Measurements from ENCODE around the gene GTF3C5. TPM values are rescaled to one million over a fixed set of nuclear protein-coding genes. Genes with fewer than 3 reads are reported as not detected.
"Not testable (repeated sequence)": the region's sequence is repeated elsewhere in the genome, so short reads cannot be mapped to it uniquely, and the experiment has no call there.

The GTF3C5 gene
- polyA plus RNA-seq, 1 donor from 2014 or later: 103 TPM

DNA sequence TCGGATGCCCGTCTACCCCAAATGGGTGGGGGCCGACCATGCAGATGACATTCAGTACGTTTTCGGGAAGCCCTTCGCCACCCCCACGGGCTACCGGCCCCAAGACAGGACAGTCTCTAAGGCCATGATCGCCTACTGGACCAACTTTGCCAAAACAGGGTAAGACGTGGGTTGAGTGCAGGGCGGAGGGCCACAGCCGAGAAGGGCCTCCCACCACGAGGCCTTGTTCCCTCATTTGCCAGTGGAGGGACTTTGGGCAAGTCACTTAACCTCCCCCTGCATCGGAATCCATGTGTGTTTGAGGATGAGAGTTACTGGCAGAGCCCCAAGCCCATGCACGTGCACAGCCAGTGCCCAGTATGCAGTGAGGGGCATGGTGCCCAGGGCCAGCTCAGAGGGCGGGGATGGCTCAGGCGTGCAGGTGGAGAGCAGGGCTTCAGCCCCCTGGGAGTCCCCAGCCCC, 39.7 kb downstream of the GTF3C5 start:
- not testable (repeated sequence) for H3K4me2 ChIP-seq (ENCODE audit: low read length); H3K9me2 ChIP-seq (ENCODE audit: insufficient read depth, low read length); H3F3A ChIP-seq (ENCODE audit: insufficient read depth, low read length, poor library complexity, severe bottlenecking); H3K9ac ChIP-seq (ENCODE audit: low read length); H2AFZ ChIP-seq (ENCODE audit: low read depth, low read length); H3K9me3 ChIP-seq (ENCODE audit: low read length); H3K79me2 ChIP-seq (replicated peaks; ENCODE audit: insufficient read depth, low read length); H4K20me1 ChIP-seq (ENCODE audit: insufficient read depth); H3K27me3 ChIP-seq (ENCODE audit: insufficient read depth, low read depth, low read length); H3K4me3 ChIP-seq (ENCODE audit: low read length); H3K27ac ChIP-seq (ENCODE audit: low read length); H3K36me3 ChIP-seq (ENCODE audit: insufficient read depth, low read length)

DNA sequence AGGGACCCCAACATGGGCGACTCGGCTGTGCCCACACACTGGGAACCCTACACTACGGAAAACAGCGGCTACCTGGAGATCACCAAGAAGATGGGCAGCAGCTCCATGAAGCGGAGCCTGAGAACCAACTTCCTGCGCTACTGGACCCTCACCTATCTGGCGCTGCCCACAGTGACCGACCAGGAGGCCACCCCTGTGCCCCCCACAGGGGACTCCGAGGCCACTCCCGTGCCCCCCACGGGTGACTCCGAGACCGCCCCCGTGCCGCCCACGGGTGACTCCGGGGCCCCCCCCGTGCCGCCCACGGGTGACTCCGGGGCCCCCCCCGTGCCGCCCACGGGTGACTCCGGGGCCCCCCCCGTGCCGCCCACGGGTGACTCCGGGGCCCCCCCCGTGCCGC, 40.2 kb downstream of the GTF3C5 start:
- not testable (repeated sequence) for H2AFZ ChIP-seq (ENCODE audit: low read depth, low read length); H4K20me1 ChIP-seq (ENCODE audit: insufficient read depth); H3K4me3 ChIP-seq (ENCODE audit: low read length); H3K79me2 ChIP-seq (replicated peaks; ENCODE audit: insufficient read depth, low read length); H3K9me3 ChIP-seq (ENCODE audit: low read length); H3K9me2 ChIP-seq (ENCODE audit: insufficient read depth, low read length); H3K27me3 ChIP-seq (ENCODE audit: insufficient read depth, low read depth, low read length); H3K4me2 ChIP-seq (ENCODE audit: low read length); H3K36me3 ChIP-seq (ENCODE audit: insufficient read depth, low read length); H3F3A ChIP-seq (ENCODE audit: insufficient read depth, low read length, poor library complexity, severe bottlenecking); H3K27ac ChIP-seq (ENCODE audit: low read length); H3K9ac ChIP-seq (ENCODE audit: low read length)

DNA sequence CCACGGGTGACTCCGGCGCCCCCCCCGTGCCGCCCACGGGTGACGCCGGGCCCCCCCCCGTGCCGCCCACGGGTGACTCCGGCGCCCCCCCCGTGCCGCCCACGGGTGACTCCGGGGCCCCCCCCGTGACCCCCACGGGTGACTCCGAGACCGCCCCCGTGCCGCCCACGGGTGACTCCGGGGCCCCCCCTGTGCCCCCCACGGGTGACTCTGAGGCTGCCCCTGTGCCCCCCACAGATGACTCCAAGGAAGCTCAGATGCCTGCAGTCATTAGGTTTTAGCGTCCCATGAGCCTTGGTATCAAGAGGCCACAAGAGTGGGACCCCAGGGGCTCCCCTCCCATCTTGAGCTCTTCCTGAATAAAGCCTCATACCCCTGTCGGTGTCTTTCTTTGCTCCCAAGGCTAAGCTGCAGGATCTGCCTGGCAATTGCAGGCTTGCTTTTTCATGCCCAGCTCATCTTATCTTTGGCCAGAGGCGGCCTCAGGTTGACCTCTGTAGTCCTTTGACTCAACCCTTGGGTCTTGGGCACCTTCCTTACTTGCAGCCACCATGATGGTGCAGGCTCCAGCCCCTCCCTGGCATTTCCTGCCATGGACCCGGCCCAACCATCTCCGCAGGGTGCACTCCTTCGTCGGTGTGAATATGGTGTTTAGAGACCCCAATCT, 40.8 kb downstream of the GTF3C5 start:
- TF ChIP-seq POLR2AphosphoS5 (IDR thresholded peaks at IDR 0.05) (no peak), MXI1 (conservative IDR thresholded peaks at IDR 0.05; ENCODE audit: poor library complexity, severe bottlenecking) (no peak), SMC3 (conservative IDR thresholded peaks at IDR 0.05; ENCODE audit: poor library complexity) (no peak), EZH2 (IDR thresholded peaks at IDR 0.05; ENCODE audit: borderline replicate concordance, insufficient read depth, low read length, poor library complexity, severe bottlenecking) (no peak)
- Histone ChIP-seq H3K36me3 (ENCODE audit: insufficient read depth, low read length) (no peaks in the 10 kb centered on the region), H3K27me3 (ENCODE audit: insufficient read depth, low read depth, low read length) (no peaks in the 10 kb centered on the region), H4K20me1 (ENCODE audit: insufficient read depth) (no peaks in the 10 kb centered on the region), H3F3A (ENCODE audit: insufficient read depth, low read length, poor library complexity, severe bottlenecking) (no peaks in the 10 kb centered on the region), H3K27ac (ENCODE audit: low read length) (no peak overlapping the region), H3K79me2 (replicated peaks; ENCODE audit: insufficient read depth, low read length) (no peaks in the 10 kb centered on the region), H3K9me3 (ENCODE audit: low read length) (no peaks in the 10 kb centered on the region), H2AFZ (ENCODE audit: low read depth, low read length) (no peak overlapping the region), H3K4me2 (ENCODE audit: low read length) (no peak overlapping the region), H3K9ac (ENCODE audit: low read length) (no peak overlapping the region), H3K4me3 (ENCODE audit: low read length) (no peak overlapping the region), H3K9me2 (ENCODE audit: insufficient read depth, low read length) (no peaks in the 10 kb centered on the region)

DNA sequence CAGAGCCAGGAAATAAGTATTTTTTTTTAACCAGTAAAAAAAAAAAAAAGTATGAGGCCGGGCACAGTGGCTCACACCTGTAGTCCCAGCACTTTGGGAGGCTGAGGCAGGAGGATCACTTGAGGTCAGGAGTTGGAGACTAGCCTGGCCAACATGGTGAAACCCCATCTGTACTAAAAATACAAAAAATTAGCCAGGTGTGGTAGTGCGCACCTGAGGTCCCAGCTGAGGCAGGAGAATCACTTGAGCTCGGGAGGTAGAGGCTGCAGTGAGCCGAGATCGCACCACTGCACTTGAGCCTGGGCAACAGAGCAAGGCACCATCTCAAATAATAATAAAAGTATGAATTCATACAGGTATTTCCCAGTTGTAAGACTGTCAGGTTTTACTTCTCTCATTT, 41.4 kb downstream of the GTF3C5 start:
- H2AFZ ChIP-seq (ENCODE audit: low read depth, low read length); H3K4me3 ChIP-seq (ENCODE audit: low read length); H3K27ac ChIP-seq (ENCODE audit: low read length); H3K9ac ChIP-seq (ENCODE audit: low read length); H3F3A ChIP-seq (ENCODE audit: insufficient read depth, low read length, poor library complexity, severe bottlenecking); H3K36me3 ChIP-seq (ENCODE audit: insufficient read depth, low read length); H4K20me1 ChIP-seq (ENCODE audit: insufficient read depth); H3K9me3 ChIP-seq (ENCODE audit: low read length); H3K79me2 ChIP-seq (replicated peaks; ENCODE audit: insufficient read depth, low read length); H3K4me2 ChIP-seq (ENCODE audit: low read length); H3K27me3 ChIP-seq (ENCODE audit: insufficient read depth, low read depth, low read length); H3K9me2 ChIP-seq (ENCODE audit: insufficient read depth, low read length): not testable (repeated sequence)

All from neural cell (in vitro differentiated cells).